GM18868 (cell line): ENCODE measurements around the gene SAMD8.
"Not testable (repeated sequence)": the region's sequence is repeated elsewhere in the genome, so short reads cannot be mapped to it uniquely, and the experiment has no call there.

Experiments
- ATAC-seq: cut with Tn5 transposase; IDR thresholded peaks from one replicate; pipeline ENCODE4 v1.9.1; 2021; ENCODE audit warnings: mild to moderate bottlenecking, moderate library complexity; ENCODE audit not compliant: unreplicated experiment

The SAMD8 gene

DNA sequence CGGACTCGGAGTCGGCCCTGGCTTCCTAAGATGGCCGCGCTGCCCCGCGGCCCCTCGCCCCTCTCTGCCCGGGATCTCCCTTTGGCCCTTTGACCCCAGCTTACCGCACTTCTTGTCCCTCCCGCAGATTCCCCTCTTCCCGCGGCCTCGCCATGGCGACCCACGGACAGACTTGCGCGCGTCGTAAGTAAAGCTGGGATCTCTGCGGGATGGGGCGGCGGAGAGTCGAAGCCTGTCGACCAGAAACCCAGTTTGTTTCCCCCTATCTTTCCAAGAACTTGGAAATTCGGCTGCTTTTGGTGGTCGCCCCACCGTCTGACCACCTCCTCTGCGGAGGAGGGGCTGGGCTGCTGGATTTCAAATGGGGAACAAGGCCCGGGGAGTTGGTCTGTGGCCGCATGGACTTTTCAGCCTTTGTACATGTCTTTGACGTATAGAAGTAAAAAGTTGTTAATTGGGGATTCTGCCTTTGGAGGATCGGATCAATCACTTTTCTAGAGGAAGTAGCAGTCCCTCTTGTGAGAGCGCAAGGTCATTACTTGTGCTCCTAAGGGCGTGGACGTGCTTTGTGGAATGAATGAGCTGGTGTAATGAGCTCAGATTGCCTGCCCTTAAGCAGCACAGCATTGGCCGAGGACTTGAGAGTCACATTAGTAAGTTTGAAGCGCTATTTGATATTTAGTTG is 99.7 kb downstream of the SAMD8 start:
- no peak for ATAC-seq

DNA sequence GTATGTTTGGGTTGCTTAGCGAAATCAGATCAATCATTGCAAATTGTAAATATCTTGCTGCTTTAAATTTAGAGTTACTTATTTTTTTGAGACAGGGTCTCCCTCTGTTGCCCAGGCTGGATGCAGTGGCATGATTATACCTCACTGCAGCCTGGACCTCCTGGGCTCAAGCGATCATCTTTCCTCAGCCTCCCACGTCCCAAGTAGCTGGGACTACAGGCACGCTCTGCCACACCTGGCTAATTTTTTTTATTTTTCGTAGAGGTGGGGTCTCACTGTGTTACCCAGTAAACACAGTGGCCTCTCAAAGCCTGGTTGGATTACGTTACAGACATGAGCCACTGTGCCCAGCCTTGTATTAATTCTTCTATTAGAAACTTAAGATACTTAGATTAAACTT is 100.9 kb downstream of the SAMD8 start:
- ATAC-seq, result no peak

DNA sequence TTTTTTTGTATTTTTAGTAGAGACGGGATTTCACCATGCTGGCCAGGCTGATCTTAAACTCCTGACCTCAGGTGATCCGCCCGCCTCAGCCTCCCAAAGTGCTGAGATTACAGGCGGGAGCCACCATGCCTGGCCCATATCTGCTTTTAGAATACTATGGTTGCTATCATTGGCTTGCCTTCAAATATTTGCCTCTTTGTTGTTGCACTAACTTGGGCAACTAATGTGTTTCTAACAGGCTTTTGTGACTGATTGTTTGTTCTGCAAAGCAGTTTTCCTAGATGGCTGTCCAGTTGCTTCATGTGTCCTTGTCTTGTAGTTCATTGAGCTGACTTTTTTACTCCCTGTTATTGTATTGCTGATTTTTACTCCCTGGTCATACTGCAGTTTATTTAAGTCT is 108.8 kb downstream of the SAMD8 start:
- no peak for ATAC-seq

DNA sequence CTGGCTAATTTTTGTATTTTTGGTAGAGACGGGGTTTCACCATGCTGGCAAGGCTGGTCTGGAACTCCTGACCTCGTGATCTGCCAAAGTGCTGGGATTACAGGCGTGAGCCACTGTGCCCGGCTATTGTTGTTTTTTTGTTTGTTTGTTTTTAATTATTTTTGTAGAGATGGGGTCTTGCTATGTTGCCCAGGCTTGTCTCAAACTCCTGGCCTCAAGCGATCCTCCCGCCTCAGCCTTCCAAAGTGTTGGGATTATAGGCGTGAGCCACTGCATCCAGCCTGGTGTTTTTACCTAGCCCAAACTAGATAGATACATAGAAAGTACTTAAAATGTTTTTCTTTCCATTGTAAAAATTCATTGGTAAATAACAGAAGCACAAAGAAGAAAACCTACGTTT is 110.0 kb downstream of the SAMD8 start:
- ATAC-seq, result not testable (repeated sequence)

DNA sequence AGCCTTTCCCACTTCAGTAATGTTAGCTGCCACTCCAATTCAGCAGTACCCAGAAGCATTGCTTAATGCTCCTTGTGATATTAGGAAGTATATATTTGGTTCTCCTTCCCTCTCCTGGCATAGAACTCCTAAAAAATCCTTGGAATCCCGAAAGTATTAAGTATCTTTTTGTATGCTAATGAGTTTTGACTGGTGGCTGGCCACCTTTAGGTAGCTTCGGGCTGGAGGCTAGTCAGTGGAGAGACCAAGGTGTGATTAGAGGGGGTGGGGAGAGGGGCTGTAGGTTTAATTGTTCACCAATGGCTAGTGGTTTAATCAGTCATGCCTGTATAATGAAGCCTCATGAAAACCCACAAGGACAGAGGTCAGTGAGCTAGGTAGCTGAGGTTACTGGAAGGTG is 112.1 kb downstream of the SAMD8 start:
- no peak for ATAC-seq

DNA sequence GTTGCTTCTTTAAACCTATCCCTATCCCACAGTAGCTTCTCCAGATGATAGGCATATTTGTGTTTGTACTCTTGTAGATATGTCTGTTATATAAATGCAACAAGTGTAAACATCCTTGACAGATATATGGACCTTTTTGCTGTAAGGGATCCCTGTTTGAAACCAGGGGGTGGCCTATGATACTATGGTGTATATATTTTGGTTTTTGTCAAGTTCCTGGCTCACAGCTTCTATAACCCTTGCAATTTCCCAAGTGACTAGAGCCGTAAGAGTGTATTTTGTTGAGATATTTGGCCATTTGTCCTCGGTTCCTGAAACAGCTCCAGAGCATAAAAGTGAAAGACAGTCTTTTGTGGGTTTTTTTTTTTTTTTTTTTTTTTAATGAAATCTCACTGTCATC is 114.6 kb downstream of the SAMD8 start:
- no peak for ATAC-seq

DNA sequence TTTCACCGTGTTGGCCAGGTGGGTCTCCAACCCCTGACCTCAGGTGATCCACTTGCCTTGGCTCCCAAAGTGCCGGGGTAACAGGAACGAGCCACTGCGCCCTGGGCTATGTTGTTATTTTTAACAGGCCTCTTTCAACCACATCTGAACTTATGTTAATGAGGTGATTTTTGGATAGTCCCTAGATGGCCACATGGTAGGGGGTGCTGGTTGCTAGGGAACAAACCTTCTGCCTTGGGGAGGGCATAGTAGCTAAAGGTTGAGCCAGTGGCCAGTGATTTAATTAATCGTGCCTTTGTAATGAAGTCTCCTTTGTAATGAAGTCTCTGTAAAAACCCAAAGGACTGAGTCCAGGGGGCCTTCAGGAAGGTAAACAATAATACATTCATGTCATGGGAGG is 115.2 kb downstream of the SAMD8 start:
- no peak for ATAC-seq

DNA sequence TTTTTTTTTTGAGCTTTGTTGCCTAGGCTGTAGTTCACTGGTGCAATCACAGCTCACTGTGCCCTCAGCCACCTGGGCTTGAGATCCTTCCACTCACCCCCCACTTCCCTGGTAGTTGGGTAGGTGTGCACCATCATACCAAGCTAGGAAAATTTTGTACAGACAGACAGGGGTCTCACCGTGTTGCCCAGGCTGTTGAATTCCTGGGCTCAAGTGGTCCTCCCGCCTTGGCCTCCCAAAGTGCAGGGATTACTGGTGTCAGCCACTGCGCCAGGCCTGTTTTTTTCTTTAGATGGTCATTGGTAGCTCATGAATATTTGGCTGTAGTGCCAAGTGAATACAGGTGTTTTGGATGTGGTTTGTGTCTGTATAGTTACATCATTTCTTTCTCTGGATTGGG is 116.8 kb downstream of the SAMD8 start:
- ATAC-seq, result no peak

DNA sequence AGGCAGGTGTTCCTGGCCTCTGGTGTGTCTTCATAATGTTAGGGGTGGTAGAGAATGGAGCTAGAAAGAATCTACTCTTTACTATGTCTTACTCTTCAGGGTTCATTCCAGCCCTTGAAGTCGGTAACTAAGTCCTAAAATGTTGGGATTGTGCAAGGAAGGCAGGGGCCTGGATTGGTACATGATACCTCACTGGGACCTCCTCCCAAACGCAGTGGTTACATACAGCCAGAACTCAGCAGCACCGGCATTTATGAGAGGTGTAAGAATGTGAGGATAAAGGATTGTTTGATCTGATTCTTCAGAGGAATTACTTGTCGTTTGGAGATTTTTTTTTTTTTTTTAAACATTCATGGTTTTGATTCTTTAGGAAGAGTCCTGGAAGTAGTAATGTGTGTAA is 117.4 kb downstream of the SAMD8 start:
- no peak for ATAC-seq

DNA sequence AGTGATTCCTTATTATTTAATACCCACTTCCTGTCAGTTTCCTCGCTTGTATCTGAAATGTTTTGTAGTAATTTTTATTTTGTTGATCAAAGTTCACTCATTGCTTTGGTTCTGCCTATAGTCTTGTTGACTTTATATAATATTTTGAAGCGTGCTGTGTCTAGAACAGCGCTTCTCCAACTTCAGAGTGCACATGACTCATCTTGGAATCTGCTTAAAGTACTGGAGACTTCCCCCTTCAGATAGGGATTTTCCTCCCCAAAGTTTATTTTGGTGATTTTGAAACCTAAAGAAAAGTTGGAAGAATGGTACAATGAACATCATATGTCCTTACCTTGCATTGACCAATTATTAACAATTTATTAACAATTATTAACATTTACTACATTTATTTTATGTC is 118.5 kb downstream of the SAMD8 start:
- ATAC-seq, result no peak

DNA sequence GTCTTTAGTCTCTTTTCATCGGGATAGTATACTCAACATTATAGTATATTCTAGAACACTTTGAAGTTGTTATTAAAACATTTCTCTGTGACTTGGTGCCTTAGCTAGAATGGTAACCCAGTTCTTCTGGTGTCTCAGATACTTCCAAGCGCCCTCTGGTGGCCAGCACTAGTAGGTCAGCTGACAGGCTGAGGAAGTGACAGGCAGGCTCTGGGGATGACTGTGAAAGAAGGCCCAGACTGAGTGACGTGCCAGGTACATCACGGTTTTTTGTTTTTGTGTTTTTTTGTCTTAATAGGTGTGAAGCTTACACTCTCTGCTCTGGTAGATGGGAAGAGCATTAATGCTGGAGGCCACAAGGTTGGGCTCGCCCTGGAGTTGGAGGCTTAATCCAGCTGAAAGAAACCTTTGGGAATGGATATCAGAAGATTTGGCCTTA is 119.2 kb downstream of the SAMD8 start:
- peak; percentile 47 for ATAC-seq
